ELF-1 (cell line): ENCODE data around the gene TMEFF2.

Experiments used
- DNase-seq: peaks from one replicate; pipeline ENCODE4 v3.0.0-alpha.2; 2016; ENCODE audit warnings: low read depth, low spot score

The TMEFF2 gene

DNA sequence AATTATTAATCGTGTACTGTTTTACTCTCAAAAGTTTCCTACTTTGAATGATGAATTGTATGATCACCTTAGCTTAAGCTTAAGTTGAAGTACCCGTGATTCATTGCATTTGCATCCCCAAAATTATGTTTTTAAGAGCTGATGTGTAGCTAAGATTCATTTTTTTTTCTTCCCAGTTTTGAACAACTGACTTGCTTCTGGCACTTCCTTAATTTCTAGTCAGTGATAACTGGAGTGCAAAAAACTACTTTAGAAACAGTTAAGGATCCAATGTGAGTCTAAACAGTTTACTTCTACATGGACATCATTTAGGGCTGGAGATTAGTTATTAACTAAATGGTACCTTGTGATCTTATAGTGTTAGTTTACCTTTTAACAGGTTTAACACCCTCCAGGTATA, 223.9 kb downstream of the TMEFF2 start:
- no peak for DNase-seq

DNA sequence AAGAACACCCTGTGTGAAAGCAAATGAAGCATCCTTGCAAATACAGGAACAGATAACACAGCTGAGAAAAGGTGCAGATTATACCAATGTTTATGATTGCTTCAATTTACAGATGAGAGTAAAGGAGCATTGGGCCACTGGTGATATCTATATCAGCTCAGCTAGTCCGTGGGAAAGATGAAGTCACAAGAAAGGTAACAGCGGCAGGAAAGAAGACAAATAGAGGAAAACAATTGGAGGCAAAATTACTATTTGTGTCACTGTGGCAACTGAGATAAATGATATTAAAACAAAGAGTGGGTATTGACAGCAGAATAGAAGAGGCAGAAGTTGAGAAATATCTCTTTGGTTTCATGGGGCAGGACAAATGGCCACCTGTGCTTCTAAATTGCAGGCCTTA, 226.6 kb downstream of the TMEFF2 start:
- no peak for DNase-seq

- no peak for DNase-seq
Measured at GRCh38 chr2:191965733-191966132, 229.0 kb downstream of the TMEFF2 start.

GRCh38 chr2:191961556-191961955, 233.2 kb downstream of the TMEFF2 start:
- no peak for DNase-seq

DNA sequence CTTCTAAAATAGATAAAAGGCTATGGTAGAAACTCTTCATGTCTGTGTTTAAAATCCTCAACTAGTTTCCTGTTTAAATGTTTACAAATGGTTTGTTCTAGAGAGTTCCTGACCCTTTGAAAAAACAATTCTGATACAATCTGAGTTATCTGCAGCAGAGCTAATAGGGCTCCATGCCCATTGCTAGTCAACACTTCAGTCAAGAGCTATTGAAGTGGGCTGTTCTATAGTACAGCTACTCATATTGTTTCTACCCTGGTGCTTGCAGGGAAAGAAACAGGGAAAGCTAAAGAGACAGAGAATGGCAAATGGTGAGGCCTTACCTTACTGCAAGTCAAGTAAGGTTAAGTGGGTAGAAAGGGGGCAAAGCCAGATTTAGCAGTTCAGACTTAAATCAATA, 235.5 kb downstream of the TMEFF2 start:
- DNase-seq, result no peak

DNA sequence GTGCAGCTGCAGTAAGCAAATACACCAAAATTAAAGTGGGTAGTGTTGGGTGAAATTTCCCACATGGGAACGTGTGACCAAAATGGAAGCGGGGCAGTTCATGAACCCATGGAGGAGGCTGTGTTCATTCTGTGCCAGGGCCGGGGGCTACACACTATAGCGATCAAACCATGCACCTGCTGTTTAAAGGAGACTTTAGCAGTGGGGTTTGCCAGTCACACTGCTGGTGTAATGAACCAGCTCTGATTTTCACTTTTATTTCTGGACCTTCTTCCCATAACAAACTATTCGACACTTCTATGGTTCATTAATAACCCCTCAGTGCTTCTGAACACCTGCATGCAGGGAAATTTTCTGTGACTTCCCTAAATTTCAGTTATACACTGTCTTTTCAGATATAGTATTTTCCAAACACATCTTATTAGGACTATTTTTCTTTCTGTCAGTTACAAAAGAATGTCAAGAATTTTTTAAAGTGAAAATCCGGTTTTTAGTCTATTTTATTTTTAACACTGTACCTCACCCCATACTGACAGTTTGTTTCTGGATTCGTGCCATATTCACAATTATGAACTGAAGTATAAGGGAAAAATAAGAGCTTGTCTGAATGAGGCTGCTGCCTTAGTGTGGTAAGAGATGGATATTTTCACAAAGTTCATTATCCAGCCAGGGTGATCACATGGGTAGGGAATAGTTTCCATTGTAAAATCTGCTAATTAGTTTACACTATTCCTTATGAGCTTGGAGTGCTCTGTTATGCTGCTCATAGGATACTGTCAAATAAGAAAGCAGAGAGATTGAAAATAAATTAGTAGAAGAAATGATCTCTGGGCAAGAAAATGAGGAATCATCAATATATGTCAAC, 236.5 kb downstream of the TMEFF2 start:
- no peak for DNase-seq

DNA sequence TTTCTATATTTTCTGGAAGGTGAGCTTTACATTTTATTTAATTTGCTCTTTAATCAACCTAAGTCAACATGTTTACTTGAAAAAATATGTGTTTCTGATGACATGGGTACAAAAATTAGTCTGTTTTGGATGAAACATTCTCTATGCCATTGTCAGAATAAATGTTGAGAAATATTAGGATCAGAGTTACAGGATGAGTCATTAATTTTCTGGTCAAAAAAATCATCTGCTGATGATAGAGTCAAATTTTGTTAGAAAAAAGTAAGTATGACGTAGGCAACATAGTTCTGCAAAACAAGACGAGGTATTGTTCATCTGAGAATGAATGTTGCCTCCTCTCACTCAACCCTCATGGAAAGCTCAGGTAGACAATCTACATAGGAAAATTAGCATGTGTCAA, 240.3 kb downstream of the TMEFF2 start:
- DNase-seq, result no peak

- no peak for DNase-seq
Measured at GRCh38 chr2:191952515-191953270, 242.0 kb downstream of the TMEFF2 start.

DNA sequence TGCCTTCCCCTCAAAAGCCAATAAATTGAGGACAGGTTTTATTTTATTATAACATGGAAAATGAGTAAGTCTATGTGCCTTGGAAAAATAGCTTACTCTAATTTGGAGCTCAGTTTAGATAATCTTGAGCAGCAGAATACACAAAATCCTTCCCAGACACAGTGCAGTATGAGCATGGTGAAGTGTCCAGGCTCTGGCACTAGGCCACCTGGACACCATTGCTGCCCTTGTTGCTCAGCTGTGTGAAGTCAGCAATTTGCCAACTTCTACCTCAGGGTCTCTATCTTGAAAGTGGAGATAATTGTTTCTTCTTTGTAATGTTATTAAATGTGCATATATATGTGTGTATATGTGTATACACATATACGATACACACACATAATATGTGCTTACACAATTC, 242.9 kb downstream of the TMEFF2 start:
- DNase-seq, result no peak

DNA sequence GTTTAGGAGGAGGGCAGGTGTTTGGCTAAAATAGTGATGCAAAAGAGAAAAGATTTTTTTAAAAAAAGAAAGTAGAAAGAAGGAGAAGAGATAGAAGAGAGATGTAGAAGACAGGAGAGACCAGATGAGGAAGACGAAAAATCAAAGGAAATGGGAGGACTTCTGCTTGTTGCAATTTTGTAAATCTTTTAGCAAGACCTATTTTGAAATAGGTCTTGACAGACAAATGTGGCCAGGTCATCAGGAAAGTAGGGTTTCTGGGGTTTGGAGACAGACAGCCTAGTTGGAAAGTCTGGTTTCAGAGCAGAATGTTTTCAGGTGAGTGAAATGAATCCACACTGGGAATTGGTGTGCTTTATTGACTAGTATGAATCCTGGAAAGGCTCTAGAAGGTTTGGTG, 243.4 kb downstream of the TMEFF2 start:
- DNase-seq, result no peak

- DNase-seq, result no peak
Measured at GRCh38 chr2:191950132-191950874, 244.4 kb downstream of the TMEFF2 start.

- DNase-seq, result no peak
Measured at GRCh38 chr2:191947235-191947634, 247.5 kb downstream of the TMEFF2 start.

DNA sequence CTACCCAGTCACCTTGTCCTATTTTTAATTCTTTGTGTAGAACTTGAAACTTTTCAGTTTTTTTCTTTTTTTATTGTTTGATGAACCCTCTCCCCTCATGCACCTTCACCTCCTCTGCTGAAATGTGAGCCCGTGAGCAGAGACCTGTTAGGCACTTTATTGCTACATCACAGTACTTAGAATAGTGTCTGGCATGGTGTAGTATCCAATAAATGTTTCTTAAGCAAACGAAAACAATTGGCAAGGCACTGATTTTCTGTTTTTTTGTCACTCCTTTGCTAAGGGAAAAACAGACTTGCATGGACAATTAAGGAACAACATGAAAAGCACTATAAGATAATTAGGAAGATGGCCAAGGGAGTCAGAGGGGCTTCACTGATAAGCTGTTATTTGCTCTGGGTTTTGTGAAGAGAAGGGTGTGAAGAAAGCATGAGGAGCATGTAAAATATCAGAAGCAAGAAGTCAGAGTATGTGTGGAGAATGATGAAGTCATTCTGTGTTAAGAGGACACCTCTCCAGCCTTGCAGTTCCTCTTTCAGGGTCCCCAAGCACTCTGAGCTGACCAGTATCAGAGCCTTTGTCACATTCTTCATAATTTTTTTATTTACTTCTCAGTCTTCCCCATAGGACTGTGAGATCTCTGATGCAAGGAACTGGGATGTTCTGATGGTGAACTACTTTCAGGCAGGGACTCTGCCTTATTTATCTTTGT, 248.1 kb downstream of the TMEFF2 start:
- no peak for DNase-seq

- DNase-seq, result no peak
Measured at GRCh38 chr2:191945623-191946022, 249.1 kb downstream of the TMEFF2 start.

- no peak for DNase-seq
Measured at GRCh38 chr2:191942739-191943103, 252.0 kb downstream of the TMEFF2 start.

DNA sequence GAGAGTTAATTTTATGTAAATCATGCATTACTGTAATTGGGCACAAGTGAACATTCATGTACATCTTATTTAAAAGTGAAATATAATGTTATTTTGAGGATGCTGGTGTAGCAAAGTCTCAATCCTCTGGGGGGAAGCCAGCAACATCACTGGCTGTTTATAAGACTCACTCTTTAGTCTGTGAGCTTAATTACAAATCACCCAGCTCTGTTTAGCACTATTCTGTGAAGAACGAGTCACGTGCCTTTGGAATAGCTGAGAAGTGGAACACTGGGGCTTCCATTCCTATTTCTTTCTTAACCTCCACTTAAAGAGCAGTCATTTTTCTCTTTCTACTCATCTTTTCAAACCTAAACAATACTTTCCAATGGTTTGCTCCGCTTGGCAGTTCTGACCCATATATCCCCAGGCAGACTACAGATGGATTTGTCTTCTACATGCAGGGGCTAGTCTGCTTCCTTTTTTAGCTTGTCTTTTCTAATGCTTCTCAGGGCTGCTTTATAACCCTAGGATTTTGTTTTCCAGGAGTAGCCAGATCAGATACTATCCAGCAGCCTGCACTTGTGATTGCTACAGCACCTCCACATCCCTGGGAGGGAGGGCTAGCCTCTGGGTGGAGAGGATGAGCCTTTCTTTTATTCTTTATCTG, 252.5 kb downstream of the TMEFF2 start:
- no peak for DNase-seq

GRCh38 chr2:191941376-191941929, 253.3 kb downstream of the TMEFF2 start:
- no peak for DNase-seq

DNA sequence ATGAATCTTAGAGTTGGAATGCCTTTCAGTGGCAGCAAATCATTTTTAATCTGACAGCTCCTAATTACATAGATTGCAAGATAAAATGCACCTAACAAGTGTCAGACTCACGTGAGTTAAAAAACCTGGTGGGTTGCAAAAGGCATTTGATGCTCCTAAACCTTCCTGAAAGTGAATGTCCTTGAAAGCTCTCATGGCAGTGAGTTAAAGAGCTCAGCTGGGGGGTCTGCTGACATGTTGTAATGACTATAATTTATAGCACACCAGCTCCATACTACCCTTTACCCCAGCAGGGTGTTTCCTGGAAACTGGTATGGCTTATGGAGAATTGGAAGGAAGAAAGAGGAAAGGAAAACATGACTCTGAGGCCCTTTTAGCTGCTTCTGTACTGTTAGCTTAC, 256.0 kb downstream of the TMEFF2 start:
- DNase-seq, result no peak

- DNase-seq, result no peak
Measured at GRCh38 chr2:191936882-191937405, 257.8 kb downstream of the TMEFF2 start.

DNA sequence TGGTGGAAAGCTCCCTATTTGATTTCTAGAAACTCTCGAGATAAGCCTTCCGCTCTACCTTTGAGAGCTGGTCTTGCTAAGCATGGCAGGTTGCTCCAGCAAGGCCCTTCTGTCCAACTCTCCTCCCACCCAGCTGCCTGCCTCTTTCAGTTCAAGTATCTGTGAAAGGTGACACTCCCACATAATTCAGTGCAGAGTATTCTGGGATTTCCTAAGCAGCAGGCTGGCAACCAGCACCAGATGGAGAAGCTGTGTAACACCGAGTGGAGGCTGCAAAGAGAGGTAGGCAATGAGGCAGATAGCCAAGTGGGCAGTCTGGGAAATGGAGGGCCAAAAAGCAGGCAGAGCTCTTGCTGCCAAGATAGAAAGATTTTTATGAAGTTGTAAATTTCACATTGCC, 259.5 kb downstream of the TMEFF2 start:
- no peak for DNase-seq
